Measurements from ENCODE around the gene QDPR.

Gene QDPR

GRCh38 chr4:17476853-17477252 is 35.0 kb downstream of the QDPR start:
- H3K4me1 ChIP-seq (ENCODE audit: control insufficient read depth in 1 of 2, insufficient read depth in 2 of 2, low read length in 2 of 2) = no peaks in the 10 kb centered on the region
- H2AFZ ChIP-seq (ENCODE audit: insufficient read depth, low read length, poor library complexity) = no peak overlapping the region
- no peak overlapping the region for H3K4me2 ChIP-seq (ENCODE audit: low read length)
- no peak overlapping the region for H4K12ac ChIP-seq (ENCODE audit: low read depth, low read length)
- no peaks in the 10 kb centered on the region for H3K36me3 ChIP-seq (ENCODE audit: control insufficient read depth in 1 of 2, insufficient read depth in 2 of 2, low read length in 2 of 2)
- H2BK12ac ChIP-seq (ENCODE audit: low read length) = no peak overlapping the region
- H3K4ac ChIP-seq (ENCODE audit: low read depth, low read length) = no peak overlapping the region
- WGBS (ENCODE audit: extremely low coverage, insufficient coverage, insufficient read length) = no CpG with 5 or more reads among the region's 3 CpGs
- no peak for DNase-seq
- no peaks in the 10 kb centered on the region for H3K27me3 ChIP-seq (ENCODE audit: insufficient read depth, low read length)
- no peak overlapping the region for H3K27ac ChIP-seq (ENCODE audit: low read depth, low read length)
- no peak overlapping the region for H2AK5ac ChIP-seq (ENCODE audit: low read length)
- no peaks in the 10 kb centered on the region for H3K79me1 ChIP-seq (ENCODE audit: low read length)
- H3K9ac ChIP-seq (ENCODE audit: low read length) = no peak overlapping the region
- H3K23ac ChIP-seq (ENCODE audit: low read length) = no peak overlapping the region
- no peak overlapping the region for H4K91ac ChIP-seq (ENCODE audit: low read depth, low read length)
- H3K9me3 ChIP-seq (ENCODE audit: insufficient read depth, low read depth, low read length) = peaks cover 3% of the 10 kb centered on the region
- H3K79me2 ChIP-seq (ENCODE audit: control insufficient read depth, insufficient read depth, low read length, poor library complexity) = no peaks in the 10 kb centered on the region
- H2BK120ac ChIP-seq (ENCODE audit: insufficient read depth, low read length, poor library complexity) = no peak overlapping the region
- no peak overlapping the region for H4K8ac ChIP-seq (ENCODE audit: low read depth, low read length)
- H3K18ac ChIP-seq (ENCODE audit: low read length) = no peak overlapping the region
- no peak overlapping the region for H3K4me3 ChIP-seq (ENCODE audit: low read depth, low read length)
- H2BK5ac ChIP-seq (ENCODE audit: low read depth, low read length, poor library complexity) = no peak overlapping the region
- no peak overlapping the region for H3K14ac ChIP-seq (ENCODE audit: low read length)

GRCh38 chr4:17475481-17475880 is 36.4 kb downstream of the QDPR start:
- Histone ChIP-seq H3K14ac (ENCODE audit: low read length) (no peak overlapping the region), H2AFZ (ENCODE audit: insufficient read depth, low read length, poor library complexity) (no peak overlapping the region), H4K8ac (ENCODE audit: low read depth, low read length) (no peak overlapping the region), H3K4me1 (ENCODE audit: control insufficient read depth in 1 of 2, insufficient read depth in 2 of 2, low read length in 2 of 2) (no peaks in the 10 kb centered on the region), H3K18ac (ENCODE audit: low read length) (no peak overlapping the region), H3K36me3 (ENCODE audit: control insufficient read depth in 1 of 2, insufficient read depth in 2 of 2, low read length in 2 of 2) (no peaks in the 10 kb centered on the region), H2BK12ac (ENCODE audit: low read length) (no peak overlapping the region), H2BK120ac (ENCODE audit: insufficient read depth, low read length, poor library complexity) (no peak overlapping the region), H2BK5ac (ENCODE audit: low read depth, low read length, poor library complexity) (no peak overlapping the region), H4K12ac (ENCODE audit: low read depth, low read length) (no peak overlapping the region), H3K4me3 (ENCODE audit: low read depth, low read length) (no peak overlapping the region), H4K91ac (ENCODE audit: low read depth, low read length) (no peak overlapping the region), H3K79me2 (ENCODE audit: control insufficient read depth, insufficient read depth, low read length, poor library complexity) (no peaks in the 10 kb centered on the region), H3K27ac (ENCODE audit: low read depth, low read length) (no peak overlapping the region), H2AK5ac (ENCODE audit: low read length) (no peak overlapping the region), H3K27me3 (ENCODE audit: insufficient read depth, low read length) (no peaks in the 10 kb centered on the region), H3K79me1 (ENCODE audit: low read length) (no peaks in the 10 kb centered on the region), H3K23ac (ENCODE audit: low read length) (no peak overlapping the region), H3K4me2 (ENCODE audit: low read length) (no peak overlapping the region), H3K9ac (ENCODE audit: low read length) (no peak overlapping the region), H3K9me3 (ENCODE audit: insufficient read depth, low read depth, low read length) (no peaks in the 10 kb centered on the region), H3K4ac (ENCODE audit: low read depth, low read length) (no peak overlapping the region)
- DNase-seq = no peak

- Histone ChIP-seq H3K4me3 (ENCODE audit: low read depth, low read length) (peak overlapping the region; percentile 10), H3K36me3 (ENCODE audit: control insufficient read depth in 1 of 2, insufficient read depth in 2 of 2, low read length in 2 of 2) (no peaks in the 10 kb centered on the region), H3K4ac (ENCODE audit: low read depth, low read length) (no peak overlapping the region), H3K4me1 (ENCODE audit: control insufficient read depth in 1 of 2, insufficient read depth in 2 of 2, low read length in 2 of 2) (no peaks in the 10 kb centered on the region), H2BK120ac (ENCODE audit: insufficient read depth, low read length, poor library complexity) (no peak overlapping the region), H3K23ac (ENCODE audit: low read length) (no peak overlapping the region), H2AFZ (ENCODE audit: insufficient read depth, low read length, poor library complexity) (no peak overlapping the region), H3K4me2 (ENCODE audit: low read length) (no peak overlapping the region), H3K79me2 (ENCODE audit: control insufficient read depth, insufficient read depth, low read length, poor library complexity) (no peaks in the 10 kb centered on the region), H3K9ac (ENCODE audit: low read length) (no peak overlapping the region), H3K27me3 (ENCODE audit: insufficient read depth, low read length) (no peaks in the 10 kb centered on the region), H3K79me1 (ENCODE audit: low read length) (no peaks in the 10 kb centered on the region), H4K12ac (ENCODE audit: low read depth, low read length) (no peak overlapping the region), H3K27ac (ENCODE audit: low read depth, low read length) (no peak overlapping the region), H2AK5ac (ENCODE audit: low read length) (no peak overlapping the region), H2BK5ac (ENCODE audit: low read depth, low read length, poor library complexity) (no peak overlapping the region), H3K18ac (ENCODE audit: low read length) (no peak overlapping the region), H4K91ac (ENCODE audit: low read depth, low read length) (no peak overlapping the region), H3K9me3 (ENCODE audit: insufficient read depth, low read depth, low read length) (no peaks in the 10 kb centered on the region), H2BK12ac (ENCODE audit: low read length) (no peak overlapping the region), H3K14ac (ENCODE audit: low read length) (no peak overlapping the region), H4K8ac (ENCODE audit: low read depth, low read length) (no peak overlapping the region)
- WGBS (ENCODE audit: extremely low coverage, insufficient coverage, insufficient read length) = no CpG with 5 or more reads among the region's 11 CpGs
- peak in 1 of 2 donors; percentile 9 for DNase-seq
These were observed 41.8 kb downstream of the QDPR start for GRCh38 chr4:17469931-17470674.

- Histone ChIP-seq H3K4ac (ENCODE audit: low read depth, low read length) (no peak overlapping the region), H2AFZ (ENCODE audit: insufficient read depth, low read length, poor library complexity) (no peak overlapping the region), H3K4me3 (ENCODE audit: low read depth, low read length) (no peak overlapping the region), H3K14ac (ENCODE audit: low read length) (no peak overlapping the region), H3K23ac (ENCODE audit: low read length) (no peak overlapping the region), H4K12ac (ENCODE audit: low read depth, low read length) (no peak overlapping the region), H2BK5ac (ENCODE audit: low read depth, low read length, poor library complexity) (no peak overlapping the region), H4K91ac (ENCODE audit: low read depth, low read length) (no peak overlapping the region), H3K4me2 (ENCODE audit: low read length) (no peak overlapping the region), H3K4me1 (ENCODE audit: control insufficient read depth in 1 of 2, insufficient read depth in 2 of 2, low read length in 2 of 2) (no peaks in the 10 kb centered on the region), H3K18ac (ENCODE audit: low read length) (no peak overlapping the region), H3K79me1 (ENCODE audit: low read length) (no peaks in the 10 kb centered on the region), H2BK120ac (ENCODE audit: insufficient read depth, low read length, poor library complexity) (no peak overlapping the region), H3K9ac (ENCODE audit: low read length) (no peak overlapping the region), H3K79me2 (ENCODE audit: control insufficient read depth, insufficient read depth, low read length, poor library complexity) (no peaks in the 10 kb centered on the region), H3K36me3 (ENCODE audit: control insufficient read depth in 1 of 2, insufficient read depth in 2 of 2, low read length in 2 of 2) (no peaks in the 10 kb centered on the region), H3K9me3 (ENCODE audit: insufficient read depth, low read depth, low read length) (no peaks in the 10 kb centered on the region), H2BK12ac (ENCODE audit: low read length) (no peak overlapping the region), H2AK5ac (ENCODE audit: low read length) (no peak overlapping the region), H4K8ac (ENCODE audit: low read depth, low read length) (no peak overlapping the region), H3K27ac (ENCODE audit: low read depth, low read length) (no peak overlapping the region), H3K27me3 (ENCODE audit: insufficient read depth, low read length) (no peaks in the 10 kb centered on the region)
- peak in 1 of 2 donors; percentile 52 for DNase-seq
- WGBS (ENCODE audit: extremely low coverage, insufficient coverage, insufficient read length) = no CpG with 5 or more reads among the region's 9 CpGs
These were observed 43.2 kb downstream of the QDPR start for GRCh38 chr4:17468619-17469221.
